ENCODE measurements around the gene CTBP1.

CTBP1 gene

GRCh38 chr4:1226144-1226481 lies 22.8 kb downstream of the CTBP1 start:
- in situ Hi-C loops (cut with MboI; ENCODE audit: low pct_unique_long_range_greater_than_20kb, low sequenced_read_pairs, unreplicated experiment), result no loop called here
- no peak for DNase-seq (ENCODE audit: low spot score)
- no peak for TF ChIP-seq CTCF (IDR thresholded peaks at IDR 0.05; ENCODE audit: extremely low read depth, insufficient read depth, missing control alignments)

GRCh38 chr4:1225272-1226143 lies 23.4 kb downstream of the CTBP1 start:
- in situ Hi-C loops (cut with MboI; ENCODE audit: low pct_unique_long_range_greater_than_20kb, low sequenced_read_pairs, unreplicated experiment), result no loop called here
- no peak for DNase-seq (ENCODE audit: low spot score)
- no peak for TF ChIP-seq CTCF (IDR thresholded peaks at IDR 0.05; ENCODE audit: extremely low read depth, insufficient read depth, missing control alignments)

- in situ Hi-C loops (cut with MboI; ENCODE audit: low pct_unique_long_range_greater_than_20kb, low sequenced_read_pairs, unreplicated experiment), result no loop called here
- no peak for TF ChIP-seq CTCF (IDR thresholded peaks at IDR 0.05; ENCODE audit: extremely low read depth, insufficient read depth, missing control alignments)
- no peak for DNase-seq (ENCODE audit: low spot score)
Observed at GRCh38 chr4:1223841-1224809, 24.8 kb downstream of the CTBP1 start.

GRCh38 chr4:1222938-1223690 lies 25.8 kb downstream of the CTBP1 start:
- no peak for DNase-seq (ENCODE audit: low spot score)
- TF ChIP-seq CTCF (IDR thresholded peaks at IDR 0.05; ENCODE audit: extremely low read depth, insufficient read depth, missing control alignments), result no peak
- in situ Hi-C loops (cut with MboI; ENCODE audit: low pct_unique_long_range_greater_than_20kb, low sequenced_read_pairs, unreplicated experiment), result no loop called here

GRCh38 chr4:1222036-1222789 lies 26.7 kb downstream of the CTBP1 start:
- TF ChIP-seq CTCF (IDR thresholded peaks at IDR 0.05; ENCODE audit: extremely low read depth, insufficient read depth, missing control alignments), result no peak
- DNase-seq (ENCODE audit: low spot score), result no peak
- in situ Hi-C loops (cut with MboI; ENCODE audit: low pct_unique_long_range_greater_than_20kb, low sequenced_read_pairs, unreplicated experiment), result no loop called here
